A673 (cell line): ENCODE measurements around the gene IMMP2L. TPM values are rescaled to one million over a fixed set of nuclear protein-coding genes. Genes with fewer than 3 reads are reported as not detected.
"Not testable (repeated sequence)": the region's sequence is repeated elsewhere in the genome, so short reads cannot be mapped to it uniquely, and the experiment has no call there.

ENCODE experiments used
- BruUV-seq: library from RNA; stranded (reverse); fragments of 400-500 nt; replicated peaks from 2 replicates; lab custom pipeline; 2021; lab: Mats Ljungman, UMichigan
- CTCF ChIA-PET: fragments of 300-600 bp; sonication (Branson Sonifier 250); formaldehyde crosslinking; loops from one replicate; lab custom pipeline; 2022; ENCODE audit warnings: antibody characterized with exemption; lab: Charles Lee
- POLR2A ChIA-PET: fragments of 300-600 bp; sonication (Branson Sonifier 250); formaldehyde crosslinking; loops from one replicate; lab custom pipeline; 2022; ENCODE audit warnings: antibody characterized with exemption; ENCODE audit not compliant: low non-redundant PET; lab: Charles Lee
- DNase-seq: peaks from one replicate; pipeline ENCODE4 v3.0.0-alpha.2; 2015; ENCODE audit warnings: low spot score
- H3K27ac ChIP-seq: fragments of 200-600 bp; sonication (generic); 2 replicates; pipeline ENCODE4 v1.5.1; 2016; ENCODE audit warnings: mixed run types, low read depth, mild to moderate bottlenecking, mixed read lengths, antibody characterized with exemption, low read length; ENCODE audit not compliant: poor library complexity, severe bottlenecking
- H3K27me3 ChIP-seq: fragments of 200-600 bp; sonication (generic); replicated peaks from 2 replicates; pipeline ENCODE4 v1.6.1; 2017; ENCODE audit warnings: mixed run types, low read depth, mild to moderate bottlenecking, mixed read lengths, antibody characterized with exemption, low read length; ENCODE audit not compliant: insufficient read depth, poor library complexity
- H3K36me3 ChIP-seq: fragments of 200-600 bp; sonication (generic); 2 replicates; pipeline ENCODE4 v1.6.1; 2016; ENCODE audit warnings: mixed run types, mild to moderate bottlenecking, mixed read lengths, antibody characterized with exemption, low read length; ENCODE audit not compliant: insufficient read depth, poor library complexity, severe bottlenecking
- H3K4me1 ChIP-seq: fragments of 200-600 bp; sonication (generic); 2 replicates; pipeline ENCODE4 v1.6.1; 2017; ENCODE audit warnings: mixed run types, mild to moderate bottlenecking, mixed read lengths, antibody characterized with exemption, low read length; ENCODE audit not compliant: insufficient read depth, poor library complexity, severe bottlenecking
- H3K4me3 ChIP-seq: fragments of 200-600 bp; sonication (generic); 2 replicates; pipeline ENCODE4 v1.5.1; 2016; ENCODE audit warnings: low read depth, mixed run types, mild to moderate bottlenecking, mixed read lengths, low read length; ENCODE audit not compliant: poor library complexity, severe bottlenecking
- H3K9me3 ChIP-seq: fragments of 200-600 bp; sonication (generic); 2 replicates; pipeline ENCODE4 v1.6.1; 2016; ENCODE audit warnings: mixed run types, low read depth, mild to moderate bottlenecking, mixed read lengths, antibody characterized with exemption, low read length; ENCODE audit not compliant: poor library complexity, severe bottlenecking
- EZH2 ChIP-seq: fragments of 200-600 bp; sonication (generic); IDR thresholded peaks from 2 replicates; pipeline ENCODE4 v1.6.1; 2017; ENCODE audit warnings: borderline replicate concordance, low read depth, mild to moderate bottlenecking, mixed read lengths, antibody characterized with exemption, low read length; ENCODE audit not compliant: poor library complexity, severe bottlenecking
- intact Hi-C: fragments of 100-400 bp; cut with micrococcal nuclease; formaldehyde crosslinking; loops from one replicate; pipeline ENCODE4 v1.10.0; 2022; ENCODE audit not compliant: unreplicated experiment
- total RNA-seq: library from RNA; stranded (reverse); gene quantifications from 2 replicates; pipeline ENCODE4 v1.2.3, GENCODE V29; 2021
- TF ChIP-seq, protein P1 (sequence below): fragments of 300-800, 200-600 bp; sonication (generic); conservative IDR thresholded peaks from 2 replicates; pipeline ENCODE4 v1.5.1; 2017; ENCODE audit warnings: low read depth, mild to moderate bottlenecking, antibody characterized with exemption, low read length, moderate library complexity, mixed read lengths

The IMMP2L gene
- total RNA-seq, 1 experiment from 2014 or later, result 10.0 TPM

DNA sequence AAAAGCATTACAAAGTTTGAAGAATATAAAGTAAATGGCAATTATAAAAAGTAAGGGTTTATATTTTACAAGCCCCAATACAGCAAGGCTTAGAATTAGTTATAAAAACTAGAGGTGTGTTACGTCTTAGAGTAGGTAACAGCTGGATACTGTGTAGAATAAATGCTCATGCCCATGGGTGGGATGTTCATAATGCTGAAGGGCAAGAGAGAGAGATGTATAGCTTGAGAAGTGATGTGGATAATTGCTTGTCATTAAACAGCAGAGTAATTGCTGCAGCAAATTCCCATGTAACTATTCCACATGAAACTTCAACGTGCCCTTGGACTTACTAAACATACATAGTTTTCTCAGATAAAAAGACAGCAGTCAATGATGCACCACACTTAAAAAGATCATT, 233.8 kb downstream of the IMMP2L start:
- no peaks in the 10 kb centered on the region for H3K9me3 ChIP-seq
- DNase-seq, result no peak
- H3K27me3 ChIP-seq, result no peaks in the 10 kb centered on the region
- CTCF ChIA-PET, result no interaction called here
- no peaks in the 10 kb centered on the region for H3K4me1 ChIP-seq
- no peak overlapping the region for H3K27ac ChIP-seq
- no peak overlapping the region for H3K4me3 ChIP-seq
- no peaks in the 10 kb centered on the region for H3K36me3 ChIP-seq
- POLR2A ChIA-PET, result no interaction called here
- no TSS peak for BruUV-seq
- intact Hi-C loops, result no loop called here
- no peak for TF ChIP-seq EZH2

DNA sequence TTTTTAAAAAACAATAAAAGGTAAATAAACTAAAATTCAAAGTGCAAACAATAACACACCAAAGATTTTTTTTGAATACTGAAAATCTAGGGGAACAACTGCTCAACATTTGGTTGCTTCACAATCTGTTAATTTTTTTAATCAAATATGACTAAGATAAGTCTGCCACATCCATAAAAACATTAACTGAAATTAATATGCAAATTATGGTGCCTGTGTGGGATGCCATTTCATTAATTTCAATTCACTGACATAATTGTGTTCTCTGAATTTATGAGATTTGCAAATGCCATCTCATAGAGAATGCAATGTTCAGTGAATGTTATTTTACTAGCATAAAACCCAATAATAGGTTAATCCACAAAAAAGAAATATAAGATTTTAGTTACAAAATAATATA, 237.5 kb downstream of the IMMP2L start:
- BruUV-seq, result no TSS peak
- H3K9me3 ChIP-seq, result no peaks in the 10 kb centered on the region

GRCh38 chr7:111324228-111324627, 238.1 kb downstream of the IMMP2L start:
- intact Hi-C loops, result no loop called here

More for the DNA sequence above, 237.5 kb downstream of the IMMP2L start:
- H3K4me1 ChIP-seq, result no peaks in the 10 kb centered on the region
- no peaks in the 10 kb centered on the region for H3K27me3 ChIP-seq
- no peak overlapping the region for H3K4me3 ChIP-seq
- ChIA-PET POLR2A (no interaction called here), CTCF (no interaction called here)
- H3K36me3 ChIP-seq, result no peaks in the 10 kb centered on the region
- no peak overlapping the region for H3K27ac ChIP-seq
- DNase-seq, result no peak
- intact Hi-C loops, result no loop called here
- no peak for TF ChIP-seq EZH2
- TF ChIP-seq, protein P1, sequence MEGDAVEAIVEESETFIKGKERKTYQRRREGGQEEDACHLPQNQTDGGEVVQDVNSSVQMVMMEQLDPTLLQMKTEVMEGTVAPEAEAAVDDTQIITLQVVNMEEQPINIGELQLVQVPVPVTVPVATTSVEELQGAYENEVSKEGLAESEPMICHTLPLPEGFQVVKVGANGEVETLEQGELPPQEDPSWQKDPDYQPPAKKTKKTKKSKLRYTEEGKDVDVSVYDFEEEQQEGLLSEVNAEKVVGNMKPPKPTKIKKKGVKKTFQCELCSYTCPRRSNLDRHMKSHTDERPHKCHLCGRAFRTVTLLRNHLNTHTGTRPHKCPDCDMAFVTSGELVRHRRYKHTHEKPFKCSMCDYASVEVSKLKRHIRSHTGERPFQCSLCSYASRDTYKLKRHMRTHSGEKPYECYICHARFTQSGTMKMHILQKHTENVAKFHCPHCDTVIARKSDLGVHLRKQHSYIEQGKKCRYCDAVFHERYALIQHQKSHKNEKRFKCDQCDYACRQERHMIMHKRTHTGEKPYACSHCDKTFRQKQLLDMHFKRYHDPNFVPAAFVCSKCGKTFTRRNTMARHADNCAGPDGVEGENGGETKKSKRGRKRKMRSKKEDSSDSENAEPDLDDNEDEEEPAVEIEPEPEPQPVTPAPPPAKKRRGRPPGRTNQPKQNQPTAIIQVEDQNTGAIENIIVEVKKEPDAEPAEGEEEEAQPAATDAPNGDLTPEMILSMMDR, result no peak

DNA sequence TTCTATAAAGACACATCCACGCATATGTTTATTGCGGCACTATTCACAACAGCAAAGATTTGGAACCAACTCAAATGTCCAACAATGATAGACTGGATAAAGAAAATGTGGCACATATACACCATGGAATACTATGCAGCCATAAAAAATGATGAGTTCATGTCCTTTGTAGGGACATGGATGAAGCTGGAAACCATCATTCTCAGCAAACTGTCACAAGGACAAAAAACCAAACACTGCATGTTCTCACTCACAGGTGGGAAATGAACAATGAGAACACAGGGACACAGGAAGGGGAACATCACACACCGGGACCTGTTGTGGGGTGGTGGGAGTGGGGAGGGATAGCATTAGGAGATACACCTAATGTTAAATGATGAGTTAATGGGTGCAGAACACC, 238.6 kb downstream of the IMMP2L start:
- DNase-seq, H3K27ac ChIP-seq, H3K27me3 ChIP-seq, intact Hi-C loops, H3K4me3 ChIP-seq, POLR2A ChIA-PET, H3K9me3 ChIP-seq, H3K4me1 ChIP-seq, BruUV-seq, H3K36me3 ChIP-seq, CTCF ChIA-PET: not testable (repeated sequence)

More at GRCh38 chr7:111324228-111324627, 238.1 kb downstream of the IMMP2L start:
- H3K27ac ChIP-seq, result no peak overlapping the region
- ChIA-PET CTCF (no interaction called here), POLR2A (no interaction called here)
- H3K9me3 ChIP-seq, result no peaks in the 10 kb centered on the region
- BruUV-seq, result no TSS peak
- H3K4me3 ChIP-seq, result no peak overlapping the region
- H3K27me3 ChIP-seq, result no peaks in the 10 kb centered on the region
- no peaks in the 10 kb centered on the region for H3K4me1 ChIP-seq
- no peak for TF ChIP-seq EZH2
- TF ChIP-seq, protein P1, result no peak
- no peaks in the 10 kb centered on the region for H3K36me3 ChIP-seq
- DNase-seq, result no peak
